ENCODE measurements around the gene KRTAP3-2.

DNA sequence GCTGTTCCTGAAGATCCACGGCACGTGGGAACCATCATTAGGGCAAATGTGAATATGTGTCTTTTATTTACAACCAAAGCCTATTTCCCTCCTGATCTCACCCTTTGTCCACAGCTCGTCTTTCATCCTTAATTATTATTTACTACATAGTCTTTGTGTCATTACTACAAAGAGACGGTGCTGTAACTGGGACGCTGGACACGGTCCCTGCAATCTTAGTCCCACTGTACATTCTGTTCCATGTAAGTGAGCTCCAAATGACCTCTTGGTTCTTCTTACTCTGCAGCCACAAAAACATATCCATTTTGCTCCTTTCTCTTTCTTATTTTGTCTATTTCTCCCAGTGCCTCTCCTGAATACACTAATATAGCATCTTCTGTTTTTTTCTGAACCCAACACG is 49.5 kb downstream of the KRTAP3-2 start:
- TF ChIP-seq RARB (CRISPR knock-in tag; IDR thresholded peaks at IDR 0.05), result no peak
- TF ChIP-seq, protein P1, sequence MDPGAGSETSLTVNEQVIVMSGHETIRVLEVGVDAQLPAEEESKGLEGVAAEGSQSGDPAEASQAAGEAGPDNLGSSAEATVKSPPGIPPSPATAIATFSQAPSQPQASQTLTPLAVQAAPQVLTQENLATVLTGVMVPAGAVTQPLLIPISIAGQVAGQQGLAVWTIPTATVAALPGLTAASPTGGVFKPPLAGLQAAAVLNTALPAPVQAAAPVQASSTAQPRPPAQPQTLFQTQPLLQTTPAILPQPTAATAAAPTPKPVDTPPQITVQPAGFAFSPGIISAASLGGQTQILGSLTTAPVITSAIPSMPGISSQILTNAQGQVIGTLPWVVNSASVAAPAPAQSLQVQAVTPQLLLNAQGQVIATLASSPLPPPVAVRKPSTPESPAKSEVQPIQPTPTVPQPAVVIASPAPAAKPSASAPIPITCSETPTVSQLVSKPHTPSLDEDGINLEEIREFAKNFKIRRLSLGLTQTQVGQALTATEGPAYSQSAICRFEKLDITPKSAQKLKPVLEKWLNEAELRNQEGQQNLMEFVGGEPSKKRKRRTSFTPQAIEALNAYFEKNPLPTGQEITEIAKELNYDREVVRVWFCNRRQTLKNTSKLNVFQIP (CRISPR knock-in tag; IDR thresholded peaks at IDR 0.05; ENCODE audit: borderline replicate concordance, low read depth), result no peak
- no peak for TF ChIP-seq GLIS3 (CRISPR knock-in tag; IDR thresholded peaks at IDR 0.05)
- TF ChIP-seq, protein P2, sequence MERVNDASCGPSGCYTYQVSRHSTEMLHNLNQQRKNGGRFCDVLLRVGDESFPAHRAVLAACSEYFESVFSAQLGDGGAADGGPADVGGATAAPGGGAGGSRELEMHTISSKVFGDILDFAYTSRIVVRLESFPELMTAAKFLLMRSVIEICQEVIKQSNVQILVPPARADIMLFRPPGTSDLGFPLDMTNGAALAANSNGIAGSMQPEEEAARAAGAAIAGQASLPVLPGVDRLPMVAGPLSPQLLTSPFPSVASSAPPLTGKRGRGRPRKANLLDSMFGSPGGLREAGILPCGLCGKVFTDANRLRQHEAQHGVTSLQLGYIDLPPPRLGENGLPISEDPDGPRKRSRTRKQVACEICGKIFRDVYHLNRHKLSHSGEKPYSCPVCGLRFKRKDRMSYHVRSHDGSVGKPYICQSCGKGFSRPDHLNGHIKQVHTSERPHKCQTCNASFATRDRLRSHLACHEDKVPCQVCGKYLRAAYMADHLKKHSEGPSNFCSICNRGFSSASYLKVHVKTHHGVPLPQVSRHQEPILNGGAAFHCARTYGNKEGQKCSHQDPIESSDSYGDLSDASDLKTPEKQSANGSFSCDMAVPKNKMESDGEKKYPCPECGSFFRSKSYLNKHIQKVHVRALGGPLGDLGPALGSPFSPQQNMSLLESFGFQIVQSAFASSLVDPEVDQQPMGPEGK (CRISPR knock-in tag; IDR thresholded peaks at IDR 0.05; ENCODE audit: borderline replicate concordance), result no peak
- TF ChIP-seq CSDC2 (CRISPR knock-in tag; IDR thresholded peaks at IDR 0.05), result no peak
- TF ChIP-seq, protein P3, sequence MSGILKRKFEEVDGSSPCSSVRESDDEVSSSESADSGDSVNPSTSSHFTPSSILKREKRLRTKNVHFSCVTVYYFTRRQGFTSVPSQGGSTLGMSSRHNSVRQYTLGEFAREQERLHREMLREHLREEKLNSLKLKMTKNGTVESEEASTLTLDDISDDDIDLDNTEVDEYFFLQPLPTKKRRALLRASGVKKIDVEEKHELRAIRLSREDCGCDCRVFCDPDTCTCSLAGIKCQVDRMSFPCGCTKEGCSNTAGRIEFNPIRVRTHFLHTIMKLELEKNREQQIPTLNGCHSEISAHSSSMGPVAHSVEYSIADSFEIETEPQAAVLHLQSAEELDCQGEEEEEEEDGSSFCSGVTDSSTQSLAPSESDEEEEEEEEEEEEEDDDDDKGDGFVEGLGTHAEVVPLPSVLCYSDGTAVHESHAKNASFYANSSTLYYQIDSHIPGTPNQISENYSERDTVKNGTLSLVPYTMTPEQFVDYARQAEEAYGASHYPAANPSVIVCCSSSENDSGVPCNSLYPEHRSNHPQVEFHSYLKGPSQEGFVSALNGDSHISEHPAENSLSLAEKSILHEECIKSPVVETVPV (CRISPR knock-in tag; IDR thresholded peaks at IDR 0.05), result no peak
